Astrocyte of the spinal cord (primary cell): ENCODE results near the gene CDK11A.
"Not testable (repeated sequence)": the region's sequence is repeated elsewhere in the genome, so short reads cannot be mapped to it uniquely, and the experiment has no call there.

Experiments used
- DNase-seq: peaks from one replicate; pipeline ENCODE4 v3.0.0; 2011; ENCODE audit warnings: low read depth, low spot score
- H3K4me3 ChIP-seq: 2 replicates; pipeline ENCODE4 v1.5.1; 2011; ENCODE audit warnings: low read depth, mild to moderate bottlenecking, low read length, moderate library complexity
- in situ Hi-C: cut with HindIII; loops from 2 replicates; pipeline ENCODE4 v1.10.0; 2017; ENCODE audit warnings: low sequenced_read_pairs
- TF ChIP-seq, protein P1 (sequence below): IDR thresholded peaks from 2 replicates; pipeline ENCODE4 v1.5.1; 2012; ENCODE audit warnings: low read depth, mild to moderate bottlenecking, low read length, inconsistent platforms

CDK11A gene

DNA sequence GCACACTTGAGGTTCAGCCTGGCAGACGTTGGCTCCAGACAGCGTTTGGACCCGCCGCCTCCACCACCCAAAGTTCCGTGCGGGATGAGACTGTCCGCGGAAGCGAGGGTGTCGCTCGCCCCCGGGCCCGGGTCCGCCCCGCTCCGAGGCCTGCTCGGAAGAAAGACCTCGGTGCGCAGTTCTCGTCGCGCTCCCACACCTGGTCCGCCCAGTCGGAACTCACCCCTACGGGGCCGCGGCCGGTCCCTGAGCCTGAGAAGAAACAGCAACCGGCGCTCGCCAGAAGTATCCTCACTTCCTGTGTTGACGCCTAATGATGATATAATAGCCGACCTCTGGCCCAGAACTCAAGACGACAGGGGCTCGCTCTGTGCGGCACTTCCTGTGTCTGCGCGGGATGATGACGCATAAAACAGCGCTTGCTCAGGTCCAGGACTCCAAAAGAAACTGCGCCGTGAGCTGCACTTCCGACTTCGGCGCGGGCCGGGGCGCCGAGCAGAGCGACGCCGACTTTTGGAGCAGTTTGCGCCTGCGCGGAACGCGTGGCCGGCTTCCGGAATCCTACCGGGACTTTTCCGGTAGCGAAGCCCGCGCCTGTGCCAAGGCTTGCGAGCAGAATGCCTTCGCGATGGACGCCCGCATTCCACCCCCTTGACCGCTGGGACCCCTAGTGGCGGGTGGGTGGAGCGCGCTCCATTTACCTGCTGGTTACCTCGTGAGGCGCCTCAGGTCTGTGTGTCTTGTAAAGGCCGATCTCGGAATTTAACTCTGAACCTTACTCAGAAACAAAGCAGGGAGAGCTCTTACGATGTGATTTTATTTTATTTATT is at the start of gene CDK11A:
Gene CDK11A (minus strand): TSS at position 323 of the 830 bp plus-strand sequence. CDS start 1,539 bp downstream, outside the sequence.
- H3K4me3 ChIP-seq = peak within 1 kb of the TSS; percentile 67
- peak; percentile 100 for DNase-seq
- in situ Hi-C loops = not testable (repeated sequence)

DNA sequence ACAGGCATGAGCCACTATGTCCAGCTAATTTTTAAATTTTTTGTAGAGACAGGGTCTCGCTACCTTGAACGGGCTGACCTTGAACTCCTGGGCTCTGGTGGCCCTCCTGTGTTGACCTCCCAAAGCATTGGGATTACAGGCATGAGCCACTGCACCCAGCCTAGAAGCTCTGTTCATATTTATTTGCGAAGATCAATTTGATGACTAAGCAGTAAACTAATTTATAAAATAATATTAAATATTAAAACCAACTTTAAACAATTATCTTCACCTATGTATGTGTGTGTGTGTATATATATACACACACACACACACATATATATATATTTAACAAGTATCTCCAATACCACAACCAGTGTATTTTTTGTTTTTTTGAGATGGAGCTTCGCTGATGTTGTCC is 49.7 kb upstream of the CDK11A start:
- in situ Hi-C loops = no loop called here
- DNase-seq = no peak
- TF ChIP-seq, protein P1, sequence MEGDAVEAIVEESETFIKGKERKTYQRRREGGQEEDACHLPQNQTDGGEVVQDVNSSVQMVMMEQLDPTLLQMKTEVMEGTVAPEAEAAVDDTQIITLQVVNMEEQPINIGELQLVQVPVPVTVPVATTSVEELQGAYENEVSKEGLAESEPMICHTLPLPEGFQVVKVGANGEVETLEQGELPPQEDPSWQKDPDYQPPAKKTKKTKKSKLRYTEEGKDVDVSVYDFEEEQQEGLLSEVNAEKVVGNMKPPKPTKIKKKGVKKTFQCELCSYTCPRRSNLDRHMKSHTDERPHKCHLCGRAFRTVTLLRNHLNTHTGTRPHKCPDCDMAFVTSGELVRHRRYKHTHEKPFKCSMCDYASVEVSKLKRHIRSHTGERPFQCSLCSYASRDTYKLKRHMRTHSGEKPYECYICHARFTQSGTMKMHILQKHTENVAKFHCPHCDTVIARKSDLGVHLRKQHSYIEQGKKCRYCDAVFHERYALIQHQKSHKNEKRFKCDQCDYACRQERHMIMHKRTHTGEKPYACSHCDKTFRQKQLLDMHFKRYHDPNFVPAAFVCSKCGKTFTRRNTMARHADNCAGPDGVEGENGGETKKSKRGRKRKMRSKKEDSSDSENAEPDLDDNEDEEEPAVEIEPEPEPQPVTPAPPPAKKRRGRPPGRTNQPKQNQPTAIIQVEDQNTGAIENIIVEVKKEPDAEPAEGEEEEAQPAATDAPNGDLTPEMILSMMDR = no peak
- no peak overlapping the region for H3K4me3 ChIP-seq

DNA sequence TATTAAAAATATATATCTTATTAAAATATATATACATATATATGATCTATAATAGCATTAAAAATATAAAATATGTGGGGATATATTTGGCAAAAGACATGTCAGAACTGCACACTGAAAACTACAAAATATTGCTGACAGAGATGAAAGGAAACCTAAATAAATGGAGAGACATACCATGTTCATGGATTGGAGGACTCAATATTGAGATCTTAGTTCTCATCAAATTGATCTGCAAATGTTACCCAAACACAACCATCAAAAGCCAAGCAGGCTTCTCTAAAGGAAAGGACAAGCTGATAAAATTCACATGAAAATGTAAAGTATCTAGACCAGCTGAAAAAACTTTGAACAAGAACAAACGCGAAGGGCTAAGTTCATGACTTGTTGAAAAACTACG is 46.9 kb upstream of the CDK11A start:
- DNase-seq = no peak
- TF ChIP-seq, protein P1 = no peak
- in situ Hi-C loops = no loop called here
- no peak overlapping the region for H3K4me3 ChIP-seq

DNA sequence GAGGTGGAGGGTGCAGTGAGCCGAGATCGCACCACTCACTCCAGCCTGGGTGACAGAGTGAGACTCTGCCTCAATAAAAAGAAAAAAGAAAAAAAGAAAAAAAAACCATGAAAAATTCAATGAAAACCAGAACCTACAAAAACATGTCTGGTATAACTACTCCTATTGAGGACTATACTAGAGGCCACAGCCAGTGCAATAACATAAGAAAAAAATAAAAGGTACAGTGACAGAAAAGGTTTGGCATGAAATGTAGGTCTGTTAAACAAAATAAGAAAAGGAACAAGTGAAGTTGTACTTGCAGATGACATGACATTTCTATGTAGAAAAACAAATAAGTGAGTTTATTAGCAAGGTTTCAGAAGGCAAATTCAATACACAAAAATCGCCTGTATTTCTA is 45.9 kb upstream of the CDK11A start:
- no peak overlapping the region for H3K4me3 ChIP-seq
- in situ Hi-C loops = no loop called here
- DNase-seq = no peak
- TF ChIP-seq, protein P1 = no peak

DNA sequence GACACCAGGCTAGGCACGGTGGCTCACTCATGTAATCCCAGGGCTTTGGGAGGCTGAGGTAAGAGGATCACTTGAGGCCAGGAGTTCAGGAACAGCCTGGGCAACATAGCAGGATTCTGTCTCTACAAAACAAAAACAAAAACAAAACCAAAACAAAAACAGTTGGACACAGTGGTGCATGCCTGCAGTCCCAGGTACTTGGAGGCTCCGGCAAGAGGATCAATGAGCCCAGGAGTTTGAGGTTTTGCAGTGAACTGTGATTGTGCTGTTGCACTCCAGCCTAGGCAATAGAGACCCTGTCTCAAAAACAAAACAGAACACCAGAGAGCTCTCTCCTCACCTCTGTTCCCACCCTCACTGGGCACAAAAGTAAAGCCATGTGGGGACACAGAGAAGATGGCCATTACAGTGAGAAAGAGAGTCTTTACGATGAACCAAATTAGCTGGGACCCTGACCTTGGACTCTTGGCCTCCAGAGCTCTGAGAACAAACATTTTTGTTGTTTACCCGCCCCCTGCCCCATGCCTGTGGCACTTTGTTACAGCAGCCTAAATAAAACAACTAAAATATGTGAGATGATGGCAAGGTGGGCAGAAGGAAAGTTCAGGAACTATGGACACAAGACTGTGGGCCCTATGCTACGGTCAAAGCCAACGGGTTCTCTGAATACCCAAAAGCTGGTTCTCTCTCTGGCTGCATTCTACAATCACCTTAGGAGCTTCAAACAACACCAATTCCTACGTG is 44.3 kb upstream of the CDK11A start:
- TF ChIP-seq, protein P1 = no peak
- DNase-seq = no peak
- in situ Hi-C loops = no loop called here
- no peak overlapping the region for H3K4me3 ChIP-seq

DNA sequence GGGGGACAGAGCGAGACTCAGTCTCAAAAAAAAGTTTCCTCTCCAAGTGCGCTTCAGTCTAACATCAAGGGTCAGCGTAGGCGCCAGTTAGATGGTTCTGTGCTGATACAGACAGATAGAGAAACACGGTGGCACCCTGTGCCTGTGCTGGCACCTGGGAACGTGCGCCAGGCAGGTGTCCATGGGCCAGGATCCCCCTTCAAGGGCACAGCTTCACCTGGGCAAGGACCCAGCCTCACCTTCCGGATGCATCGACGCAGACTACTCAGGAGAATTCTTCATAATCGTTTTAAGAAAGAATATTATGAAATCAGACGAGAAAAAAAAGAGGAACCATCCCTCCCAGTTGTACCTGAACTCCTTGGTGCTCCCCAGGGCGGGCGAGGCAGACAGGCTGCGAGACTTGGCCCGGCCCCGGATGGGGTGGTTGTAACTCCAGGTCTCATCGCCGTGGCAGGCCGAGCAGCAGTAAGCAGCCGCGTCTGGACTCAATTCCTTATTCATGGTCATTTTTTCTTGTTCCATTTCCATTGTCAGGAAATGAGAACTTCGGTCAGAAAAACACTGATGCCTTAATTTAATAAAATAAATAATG is 40.8 kb upstream of the CDK11A start:
- no peak for DNase-seq
- in situ Hi-C loops = no loop called here
- TF ChIP-seq, protein P1 = no peak
- H3K4me3 ChIP-seq = no peak overlapping the region
